ENCODE results near the gene ESRRA.
"Not testable (repeated sequence)": the region's sequence is repeated elsewhere in the genome, so short reads cannot be mapped to it uniquely, and the experiment has no call there.

The ESRRA gene

DNA sequence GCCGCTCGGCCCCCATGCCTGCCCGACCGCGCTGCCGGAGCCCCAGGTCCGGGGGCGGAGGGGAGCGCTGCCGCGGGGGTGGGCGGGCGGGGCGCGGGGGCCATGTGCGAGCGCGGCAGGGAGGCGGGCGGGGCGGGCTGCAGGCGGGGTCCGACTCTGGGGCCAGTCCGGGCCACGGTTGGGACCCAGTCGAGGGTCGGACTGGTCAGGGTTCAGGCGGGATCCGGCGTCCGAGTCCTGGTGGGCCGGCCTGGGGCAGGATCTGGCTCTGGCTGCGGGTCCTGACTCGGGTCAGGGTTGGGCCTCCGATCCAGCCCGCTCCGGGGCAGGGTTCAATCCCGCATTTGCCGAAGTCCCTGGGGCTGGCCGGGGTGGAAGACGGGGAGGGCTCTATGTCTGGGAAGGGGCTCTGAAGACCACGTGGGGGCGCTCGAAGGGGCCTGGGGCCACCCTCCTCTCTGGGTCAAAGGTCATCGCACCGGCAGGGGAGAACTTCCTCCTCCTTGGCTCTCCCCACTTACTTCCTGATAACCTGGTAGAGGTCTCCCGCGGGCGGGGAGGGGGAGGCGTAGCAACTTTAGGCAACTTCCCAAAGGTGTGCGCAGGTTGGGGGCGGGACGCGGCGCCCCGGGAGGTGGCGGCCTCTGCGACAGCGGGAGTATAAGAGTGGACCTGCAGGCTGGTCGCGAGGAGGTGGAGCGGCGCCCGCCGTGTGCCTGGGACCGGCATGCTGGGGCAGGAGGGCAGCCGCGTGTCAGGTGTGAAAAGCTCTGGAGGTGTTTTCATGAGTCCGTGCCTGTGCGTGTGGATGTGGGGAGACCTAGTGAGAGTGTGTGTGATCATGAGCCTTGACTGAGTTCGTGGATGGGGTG is 603 bp downstream of the ESRRA start:
- intact Hi-C loops (cut with micrococcal nuclease): loop anchor here (1.0 to 5.0 kb wide), 5 partner anchors 11 to 66 kb away; partner anchors contain the start of genes BAD, CCDC88B, GPR137 and TRMT112
- H3K27ac Mint-ChIP-seq: peak overlapping the region; percentile 100
- H3K9me3 Mint-ChIP-seq: no peaks in the 10 kb centered on the region
- H3K36me3 Mint-ChIP-seq (ENCODE audit: low read depth): peaks cover 57% of the 10 kb centered on the region
- H3K4me3 Mint-ChIP-seq: peak overlapping the region; percentile 99
- H3K27me3 Mint-ChIP-seq: peaks cover 12% of the 10 kb centered on the region
- peaks cover 43% of the 10 kb centered on the region for H3K4me1 Mint-ChIP-seq (ENCODE audit: low read depth)

DNA sequence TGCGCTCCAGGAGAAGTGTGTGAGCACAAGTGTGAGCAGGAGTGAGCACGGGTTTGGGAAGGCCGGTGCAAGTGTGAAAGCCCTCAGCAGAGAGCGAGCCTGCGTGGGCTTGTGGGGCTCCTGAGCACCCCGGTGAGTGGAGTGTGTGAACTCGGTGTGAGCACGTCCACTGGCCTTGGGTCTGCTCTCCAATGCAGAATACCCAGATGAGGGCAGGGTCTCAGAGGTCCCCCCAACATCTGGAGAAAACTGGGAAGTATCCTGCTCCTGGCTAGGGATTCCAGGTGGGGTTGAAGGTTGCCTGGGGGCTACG is 1.2 kb downstream of the ESRRA start:
- Mint-ChIP-seq H3K27me3 (peaks cover 10% of the 10 kb centered on the region), H3K4me3 (peak overlapping the region; percentile 99), H3K4me1 (ENCODE audit: low read depth) (peaks cover 47% of the 10 kb centered on the region), H3K27ac (peak overlapping the region; percentile 100), H3K9me3 (no peaks in the 10 kb centered on the region), H3K36me3 (ENCODE audit: low read depth) (peaks cover 63% of the 10 kb centered on the region)
- intact Hi-C loops (cut with micrococcal nuclease): loop anchor here (5.0 kb wide), 1 partner anchor 36 kb away; the partner anchor contains the start of gene CCDC88B

DNA sequence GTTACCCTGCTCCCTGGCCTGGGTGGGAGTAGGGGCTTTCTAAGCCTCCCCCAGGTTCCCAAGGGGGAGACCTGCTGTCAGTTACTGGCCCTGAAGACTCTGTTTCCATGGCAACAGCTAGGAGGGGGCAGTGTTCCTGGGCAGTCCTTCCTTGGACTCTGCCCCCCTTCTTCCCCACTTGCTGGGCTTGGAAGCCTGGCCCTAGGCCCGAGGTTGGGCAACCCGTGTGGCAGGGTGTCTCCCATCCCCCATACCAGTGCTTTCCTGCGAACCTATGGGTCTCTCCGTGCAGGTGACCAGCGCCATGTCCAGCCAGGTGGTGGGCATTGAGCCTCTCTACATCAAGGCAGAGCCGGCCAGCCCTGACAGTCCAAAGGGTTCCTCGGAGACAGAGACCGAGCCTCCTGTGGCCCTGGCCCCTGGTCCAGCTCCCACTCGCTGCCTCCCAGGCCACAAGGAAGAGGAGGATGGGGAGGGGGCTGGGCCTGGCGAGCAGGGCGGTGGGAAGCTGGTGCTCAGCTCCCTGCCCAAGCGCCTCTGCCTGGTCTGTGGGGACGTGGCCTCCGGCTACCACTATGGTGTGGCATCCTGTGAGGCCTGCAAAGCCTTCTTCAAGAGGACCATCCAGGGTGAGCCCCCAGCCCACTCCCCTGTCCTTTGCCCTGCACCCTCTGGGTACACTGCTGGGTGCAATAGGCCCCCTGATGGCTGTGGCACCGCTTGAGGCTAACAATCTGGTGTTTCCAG is 1.7 kb downstream of the ESRRA start:
- peaks cover 69% of the 10 kb centered on the region for H3K36me3 Mint-ChIP-seq (ENCODE audit: low read depth)
- peaks cover 48% of the 10 kb centered on the region for H3K4me1 Mint-ChIP-seq (ENCODE audit: low read depth)
- H3K4me3 Mint-ChIP-seq: peak overlapping the region; percentile 99
- peaks cover 5% of the 10 kb centered on the region for H3K27me3 Mint-ChIP-seq
- intact Hi-C loops (cut with micrococcal nuclease): loop anchor here (5.0 kb wide), 1 partner anchor 35 kb away; the partner anchor contains the start of gene CCDC88B
- H3K27ac Mint-ChIP-seq: peak overlapping the region; percentile 100
- H3K9me3 Mint-ChIP-seq: no peaks in the 10 kb centered on the region

DNA sequence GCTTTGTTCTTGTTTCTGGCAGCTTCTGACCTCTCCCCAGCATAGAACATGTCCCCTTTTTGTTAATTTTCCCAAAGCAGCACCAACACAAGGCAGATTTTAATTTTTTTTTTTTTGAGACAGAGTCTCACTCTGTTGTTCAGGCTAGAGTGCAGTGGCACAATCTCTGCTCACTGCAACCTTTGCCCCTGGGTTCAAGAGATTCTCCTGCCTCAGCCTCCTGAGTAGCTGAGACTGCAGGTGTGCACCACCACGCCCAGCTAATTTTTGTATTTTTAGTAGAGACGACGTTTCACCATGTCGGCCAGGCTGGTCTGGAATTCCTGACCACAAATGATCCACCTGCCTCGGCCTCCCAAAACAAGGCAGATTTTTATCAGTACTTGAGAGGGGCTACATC is 2.5 kb downstream of the ESRRA start:
- H3K27me3 Mint-ChIP-seq, H3K27ac Mint-ChIP-seq: not testable (repeated sequence)
- intact Hi-C loops (cut with micrococcal nuclease): loop anchor here (5.0 kb wide), 1 partner anchor 35 kb away; the partner anchor contains the start of gene CCDC88B

DNA sequence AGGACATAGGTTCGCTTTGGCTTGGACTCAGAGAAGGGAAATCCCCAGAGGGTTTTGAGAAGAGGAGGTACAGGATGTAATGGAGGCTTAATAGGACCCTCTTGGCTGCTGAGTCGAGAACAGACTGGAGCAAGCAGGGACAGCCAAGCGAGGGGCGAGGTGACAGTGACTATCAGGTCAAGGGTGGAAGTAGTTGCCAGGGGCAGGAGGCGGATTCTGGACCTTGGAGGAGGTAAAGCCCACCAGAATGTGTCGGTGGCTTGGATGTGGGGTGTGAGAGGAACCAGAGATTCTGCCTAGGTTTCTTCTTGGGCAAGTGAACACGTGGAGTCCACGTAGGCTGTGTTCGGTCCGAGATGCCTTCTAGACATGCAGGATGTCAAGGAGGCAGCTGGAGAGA is 7.6 kb downstream of the ESRRA start:
- Mint-ChIP-seq H3K27me3 (no peaks in the 10 kb centered on the region), H3K36me3 (ENCODE audit: low read depth) (peaks cover 95% of the 10 kb centered on the region), H3K27ac (peak overlapping the region; percentile 14), H3K4me3 (no peak overlapping the region), H3K4me1 (ENCODE audit: low read depth) (peaks cover 57% of the 10 kb centered on the region), H3K9me3 (no peaks in the 10 kb centered on the region)
- intact Hi-C loops (cut with micrococcal nuclease): no loop called here

More for the DNA sequence above, 2.5 kb downstream of the ESRRA start:
- H3K4me3 Mint-ChIP-seq, H3K9me3 Mint-ChIP-seq: not testable (repeated sequence)
- peaks cover 55% of the 10 kb centered on the region for H3K4me1 Mint-ChIP-seq (ENCODE audit: low read depth)
- H3K36me3 Mint-ChIP-seq (ENCODE audit: low read depth): peaks cover 76% of the 10 kb centered on the region

DNA sequence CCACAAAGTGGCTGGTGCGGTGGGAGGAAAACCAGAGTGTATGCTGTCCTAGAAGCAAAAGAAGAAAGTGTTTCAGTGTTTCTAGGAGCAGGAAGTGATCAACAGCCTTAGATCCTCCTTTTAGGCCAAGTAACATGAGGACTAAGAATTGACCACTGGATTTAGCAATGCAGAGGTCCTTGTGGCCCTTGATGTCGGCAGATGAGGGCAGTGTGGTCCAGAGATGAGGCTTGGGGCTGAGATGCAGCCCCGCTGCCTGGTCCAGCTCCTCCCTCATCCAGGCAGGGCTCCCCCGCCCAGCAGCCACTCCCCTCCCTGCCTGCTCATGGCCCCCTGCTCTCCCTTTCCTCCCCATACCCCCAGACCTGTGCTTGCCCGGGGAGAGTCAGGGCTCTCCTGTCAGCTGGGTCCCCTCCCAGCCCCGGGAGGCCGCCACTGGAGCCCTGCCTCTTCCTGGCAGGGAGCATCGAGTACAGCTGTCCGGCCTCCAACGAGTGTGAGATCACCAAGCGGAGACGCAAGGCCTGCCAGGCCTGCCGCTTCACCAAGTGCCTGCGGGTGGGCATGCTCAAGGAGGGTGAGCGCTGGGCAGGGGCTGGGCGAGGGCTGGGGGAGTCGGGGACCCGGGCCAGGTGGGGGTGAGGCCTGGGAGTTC is 8.3 kb downstream of the ESRRA start:
- intact Hi-C loops (cut with micrococcal nuclease): no loop called here
- Mint-ChIP-seq H3K36me3 (ENCODE audit: low read depth) (peaks cover 94% of the 10 kb centered on the region), H3K4me3 (no peak overlapping the region), H3K4me1 (ENCODE audit: low read depth) (peaks cover 57% of the 10 kb centered on the region), H3K9me3 (no peaks in the 10 kb centered on the region), H3K27me3 (no peaks in the 10 kb centered on the region), H3K27ac (peak overlapping the region; percentile 14)

DNA sequence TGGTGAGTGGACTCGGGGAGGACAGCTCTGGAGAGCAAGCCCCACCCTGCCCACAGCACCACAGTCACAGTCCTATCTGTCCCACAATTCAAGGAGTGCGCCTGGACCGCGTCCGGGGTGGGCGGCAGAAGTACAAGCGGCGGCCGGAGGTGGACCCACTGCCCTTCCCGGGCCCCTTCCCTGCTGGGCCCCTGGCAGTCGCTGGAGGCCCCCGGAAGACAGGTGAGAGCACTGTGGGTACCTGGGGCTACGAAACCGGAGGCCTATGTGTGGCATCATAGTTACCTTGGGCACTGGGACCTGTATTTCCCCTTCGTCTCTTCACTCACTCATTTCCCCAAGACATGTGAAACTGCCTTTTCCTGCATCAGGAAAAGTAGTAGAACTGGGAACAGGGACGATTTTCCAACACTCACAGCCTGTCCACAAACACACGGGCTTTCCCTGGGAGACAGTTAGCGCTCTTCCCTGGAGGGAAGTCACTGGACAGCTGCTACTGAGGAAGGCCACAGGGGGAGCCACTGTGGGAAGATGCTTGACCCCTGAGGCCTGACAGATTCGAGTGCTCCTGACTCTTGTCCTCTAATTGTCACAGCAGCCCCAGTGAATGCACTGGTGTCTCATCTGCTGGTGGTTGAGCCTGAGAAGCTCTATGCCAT is 9.0 kb downstream of the ESRRA start:
- H3K36me3 Mint-ChIP-seq (ENCODE audit: low read depth): peaks cover 94% of the 10 kb centered on the region
- peaks cover 64% of the 10 kb centered on the region for H3K4me1 Mint-ChIP-seq (ENCODE audit: low read depth)
- no peak overlapping the region for H3K4me3 Mint-ChIP-seq
- no peak overlapping the region for H3K27ac Mint-ChIP-seq
- intact Hi-C loops (cut with micrococcal nuclease): no loop called here
- H3K27me3 Mint-ChIP-seq: no peaks in the 10 kb centered on the region
- H3K9me3 Mint-ChIP-seq: no peaks in the 10 kb centered on the region

DNA sequence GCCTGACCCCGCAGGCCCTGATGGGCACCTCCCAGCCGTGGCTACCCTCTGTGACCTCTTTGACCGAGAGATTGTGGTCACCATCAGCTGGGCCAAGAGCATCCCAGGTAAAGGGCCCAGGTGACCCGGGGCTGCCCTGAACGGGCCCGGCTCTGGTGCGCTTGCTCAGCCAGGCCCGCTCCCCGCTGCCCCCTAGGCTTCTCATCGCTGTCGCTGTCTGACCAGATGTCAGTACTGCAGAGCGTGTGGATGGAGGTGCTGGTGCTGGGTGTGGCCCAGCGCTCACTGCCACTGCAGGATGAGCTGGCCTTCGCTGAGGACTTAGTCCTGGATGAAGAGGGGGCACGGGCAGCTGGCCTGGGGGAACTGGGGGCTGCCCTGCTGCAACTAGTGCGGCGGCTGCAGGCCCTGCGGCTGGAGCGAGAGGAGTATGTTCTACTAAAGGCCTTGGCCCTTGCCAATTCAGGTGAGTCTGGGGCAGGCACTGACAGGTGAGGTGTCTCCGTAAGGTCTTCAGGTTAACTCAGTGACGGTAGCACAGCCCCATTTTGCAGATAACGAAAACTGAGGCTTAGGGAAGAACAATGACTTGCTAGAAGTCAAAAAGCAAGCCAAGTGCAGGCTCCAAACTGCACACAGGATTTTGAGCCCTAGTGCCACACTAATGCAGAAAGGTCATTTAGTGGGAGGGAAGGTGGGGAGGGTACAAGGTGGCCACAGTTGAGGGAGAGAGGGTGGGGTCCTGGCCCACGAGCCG is 9.7 kb downstream of the ESRRA start:
- no peak overlapping the region for H3K4me3 Mint-ChIP-seq
- peaks cover 71% of the 10 kb centered on the region for H3K4me1 Mint-ChIP-seq (ENCODE audit: low read depth)
- intact Hi-C loops (cut with micrococcal nuclease): no loop called here
- H3K36me3 Mint-ChIP-seq (ENCODE audit: low read depth): peaks cover 92% of the 10 kb centered on the region
- H3K27ac Mint-ChIP-seq: no peak overlapping the region
- H3K27me3 Mint-ChIP-seq: no peaks in the 10 kb centered on the region
- H3K9me3 Mint-ChIP-seq: no peaks in the 10 kb centered on the region

DNA sequence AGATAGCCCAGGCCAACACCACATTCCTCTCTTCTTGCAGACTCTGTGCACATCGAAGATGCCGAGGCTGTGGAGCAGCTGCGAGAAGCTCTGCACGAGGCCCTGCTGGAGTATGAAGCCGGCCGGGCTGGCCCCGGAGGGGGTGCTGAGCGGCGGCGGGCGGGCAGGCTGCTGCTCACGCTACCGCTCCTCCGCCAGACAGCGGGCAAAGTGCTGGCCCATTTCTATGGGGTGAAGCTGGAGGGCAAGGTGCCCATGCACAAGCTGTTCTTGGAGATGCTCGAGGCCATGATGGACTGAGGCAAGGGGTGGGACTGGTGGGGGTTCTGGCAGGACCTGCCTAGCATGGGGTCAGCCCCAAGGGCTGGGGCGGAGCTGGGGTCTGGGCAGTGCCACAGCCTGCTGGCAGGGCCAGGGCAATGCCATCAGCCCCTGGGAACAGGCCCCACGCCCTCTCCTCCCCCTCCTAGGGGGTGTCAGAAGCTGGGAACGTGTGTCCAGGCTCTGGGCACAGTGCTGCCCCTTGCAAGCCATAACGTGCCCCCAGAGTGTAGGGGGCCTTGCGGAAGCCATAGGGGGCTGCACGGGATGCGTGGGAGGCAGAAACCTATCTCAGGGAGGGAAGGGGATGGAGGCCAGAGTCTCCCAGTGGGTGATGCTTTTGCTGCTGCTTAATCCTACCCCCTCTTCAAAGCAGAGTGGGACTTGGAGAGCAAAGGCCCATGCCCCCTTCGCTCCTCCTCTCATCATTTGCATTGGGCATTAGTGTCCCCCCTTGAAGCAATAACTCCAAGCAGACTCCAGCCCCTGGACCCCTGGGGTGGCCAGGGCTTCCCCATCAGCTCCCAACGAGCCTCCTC is 10.6 kb downstream of the ESRRA start:
- H3K4me3 Mint-ChIP-seq: peak overlapping the region; percentile 80
- H3K27me3 Mint-ChIP-seq; intact Hi-C loops (cut with micrococcal nuclease); H3K9me3 Mint-ChIP-seq: not testable (repeated sequence)
- peaks cover 92% of the 10 kb centered on the region for H3K36me3 Mint-ChIP-seq (ENCODE audit: low read depth)
- H3K27ac Mint-ChIP-seq: peak overlapping the region; percentile 96
- peaks cover 77% of the 10 kb centered on the region for H3K4me1 Mint-ChIP-seq (ENCODE audit: low read depth)

DNA sequence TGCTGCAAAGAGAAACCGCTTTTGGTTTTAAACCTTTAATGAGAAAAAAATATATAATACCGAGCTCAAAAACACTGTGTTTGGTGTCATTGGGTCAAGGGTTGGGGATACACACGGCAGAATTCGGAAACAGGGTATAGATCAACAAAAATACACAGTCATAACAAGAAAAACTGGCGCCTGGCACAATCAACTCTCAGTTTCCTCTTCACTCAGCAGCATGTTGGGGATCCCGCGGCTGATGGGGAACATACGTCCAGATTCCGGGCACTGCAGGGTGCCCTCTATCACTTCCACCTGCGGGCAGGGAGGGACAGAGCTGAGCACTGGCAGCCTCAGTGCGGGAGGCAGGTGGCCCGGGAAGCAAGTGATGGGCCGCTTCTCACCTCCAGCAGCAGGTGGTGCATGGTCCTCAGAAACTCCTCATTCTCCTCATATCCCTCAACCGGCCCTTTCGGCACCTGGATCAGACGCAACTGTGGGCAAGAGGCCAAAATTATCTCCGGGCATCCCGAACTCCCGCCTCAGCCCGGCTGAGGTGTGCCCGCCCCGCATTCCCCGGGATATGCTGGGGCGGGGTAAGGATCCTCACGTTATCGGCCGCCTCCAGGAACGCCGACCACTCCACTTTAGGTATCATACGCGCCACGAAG is 11.5 kb downstream of the ESRRA start:
- Mint-ChIP-seq H3K27me3 (no peaks in the 10 kb centered on the region), H3K4me1 (ENCODE audit: low read depth) (peaks cover 74% of the 10 kb centered on the region), H3K27ac (peak overlapping the region; percentile 96), H3K4me3 (peak overlapping the region; percentile 80), H3K9me3 (no peaks in the 10 kb centered on the region), H3K36me3 (ENCODE audit: low read depth) (peaks cover 92% of the 10 kb centered on the region)
- intact Hi-C loops (cut with micrococcal nuclease): loop anchor here (1.0 kb wide), 1 partner anchor 11 kb away; the partner anchor contains the start of gene ESRRA

DNA sequence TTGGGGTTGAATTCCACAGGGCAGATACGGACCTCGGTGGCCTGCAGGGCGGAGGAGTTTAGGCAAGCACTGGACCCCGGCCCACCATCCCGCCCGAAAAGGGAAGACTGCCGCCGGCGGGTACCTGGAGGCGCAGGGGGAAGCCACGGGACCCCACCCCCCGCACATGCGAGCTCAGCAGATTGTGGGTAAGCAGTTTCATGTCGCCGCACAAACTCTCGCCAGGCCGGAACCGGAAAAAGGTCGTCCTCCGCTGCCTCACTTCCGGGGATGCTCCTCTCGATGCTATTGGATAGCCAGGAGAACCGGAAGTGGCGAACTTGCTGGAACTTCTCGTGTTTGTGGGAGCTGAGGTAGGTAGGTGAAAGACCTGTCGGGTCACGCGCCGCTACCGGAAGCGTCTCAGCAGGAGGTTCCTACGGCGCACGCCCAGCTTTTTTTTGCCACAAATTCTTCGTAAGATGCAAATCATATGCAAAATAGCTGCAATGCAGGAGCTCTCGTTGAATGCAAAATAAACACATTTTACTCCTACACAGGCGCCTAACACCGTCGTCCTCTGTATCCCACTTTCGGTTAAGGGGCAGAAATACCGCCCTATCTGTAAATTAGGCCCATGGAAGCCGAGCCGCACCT is 12.1 kb downstream of the ESRRA start, which contains the start of gene TRMT112:
TRMT112 (minus strand) TSS at position 235 of the 636 bp plus-strand sequence; CDS start at position 202, 33 bp downstream.
- H3K9me3 Mint-ChIP-seq: no peaks in the 10 kb centered on the region
- H3K27me3 Mint-ChIP-seq: no peaks in the 10 kb centered on the region
- peak within 1 kb of the TSS; percentile 80 for H3K4me3 Mint-ChIP-seq
- peaks cover 92% of the 10 kb centered on the region for H3K36me3 Mint-ChIP-seq (ENCODE audit: low read depth)
- H3K4me1 Mint-ChIP-seq (ENCODE audit: low read depth): peaks cover 70% of the 10 kb centered on the region
- peak within 1 kb of the TSS; percentile 96 for H3K27ac Mint-ChIP-seq
- intact Hi-C loops (cut with micrococcal nuclease): loop anchor here (1.0 kb wide), 1 partner anchor 12 kb away; the partner anchor contains the start of gene ESRRA
